Vagina (tissue), 2 donors: ENCODE measurements around the gene FAM120A. TPM values are rescaled to one million over a fixed set of nuclear protein-coding genes. Genes with fewer than 3 reads are reported as not detected.

Experiments used
- DNase-seq, 2 donors: peaks; one replicate each; pipeline ENCODE4 v3.0.0-alpha.2; 2017; ENCODE audit errors: extremely low spot score in 2 of 2
- H3K27ac ChIP-seq: fragments of 200-600 bp; sonication (generic); one replicate; pipeline ENCODE4 v1.5.1; 2019
- H3K27me3 ChIP-seq: fragments of 200-600 bp; sonication (generic); one replicate; pipeline ENCODE4 v1.5.1; 2019
- H3K36me3 ChIP-seq, 2 donors: fragments of 200-600 bp; sonication (generic); one replicate each; pipeline ENCODE4 v1.5.1; 2017 to 2019
- H3K4me1 ChIP-seq: fragments of 200-600 bp; sonication (generic); one replicate; pipeline ENCODE4 v1.5.1; 2019
- H3K4me3 ChIP-seq, 2 donors: fragments of 200-600 bp; sonication (generic); 1 replicate in 1 of 2; 2 replicates in 1 of 2; pipeline ENCODE4 v1.5.1; 2016 to 2019
- H3K9me3 ChIP-seq: fragments of 200-600 bp; sonication (generic); one replicate; pipeline ENCODE4 v1.5.1; 2019
- CTCF ChIP-seq, 3 experiments: fragments of 450-650 bp in 2 of 3; fragments of 200-600 bp in 1 of 3; sonication (generic) in 1 of 3; IDR thresholded peaks; one replicate each; pipeline ENCODE4 v1.5.1; 2017 to 2019; ENCODE audit warnings: antibody characterized with exemption in 3 of 3, mild to moderate bottlenecking in 2 of 3, moderate library complexity in 2 of 3
- POLR2A ChIP-seq, 2 donors: fragments of 450-650 bp; IDR thresholded peaks; one replicate each; pipeline ENCODE4 v1.6.1; 2017; ENCODE audit warnings: antibody characterized with exemption in 2 of 2, mild to moderate bottlenecking in 2 of 2, moderate library complexity in 2 of 2
- POLR2AphosphoS5 ChIP-seq, 2 donors: sonication (generic); formaldehyde crosslinking; IDR thresholded peaks; one replicate each; pipeline ENCODE4 v1.9.0; 2017; ENCODE audit warnings: antibody characterized with exemption in 2 of 2, mild to moderate bottlenecking in 2 of 2, low read depth in 1 of 2; ENCODE audit not compliant: insufficient read depth in 1 of 2
- intact Hi-C: fragments of 100-400 bp; cut with DNase I; formaldehyde crosslinking; loops from one replicate; pipeline ENCODE4 v1.15.1; 2023
- total RNA-seq: library from RNA; depleted of rRNA; stranded (reverse); fragments of >200 nt; gene quantifications from one replicate; pipeline ENCODE4 v1.2.3, GENCODE V29; 2016

The FAM120A gene
- total RNA-seq, 1 donor from 2014 or later = 98.2 TPM

- no peaks in the 10 kb centered on the region for H3K27me3 ChIP-seq
- intact Hi-C loops = no loop called here
- no peaks in the 10 kb centered on the region for H3K36me3 ChIP-seq
- peak; percentile 31 to 62 for DNase-seq
- H3K4me1 ChIP-seq = peaks cover 54% of the 10 kb centered on the region
- no peak for TF ChIP-seq POLR2A (IDR thresholded peaks at IDR 0.05)
- no peak for TF ChIP-seq CTCF (IDR thresholded peaks at IDR 0.05)
- TF ChIP-seq POLR2AphosphoS5 (IDR thresholded peaks at IDR 0.05; ENCODE audit: insufficient read depth in 1 of 2, low read depth in 1 of 2) = no peak
- H3K9me3 ChIP-seq = no peaks in the 10 kb centered on the region
- no peak overlapping the region for H3K27ac ChIP-seq
- no peak overlapping the region for H3K4me3 ChIP-seq
These were observed 149.6 kb downstream of the FAM120A start for GRCh38 chr9:93601063-93601462.

- Histone ChIP-seq H3K27ac (no peak overlapping the region), H3K4me3 (no peak overlapping the region), H3K9me3 (no peaks in the 10 kb centered on the region), H3K4me1 (peaks cover 54% of the 10 kb centered on the region), H3K27me3 (no peaks in the 10 kb centered on the region), H3K36me3 (no peaks in the 10 kb centered on the region)
- intact Hi-C loops = no loop called here
- TF ChIP-seq CTCF (IDR thresholded peaks at IDR 0.05) = no peak
- TF ChIP-seq POLR2AphosphoS5 (IDR thresholded peaks at IDR 0.05; ENCODE audit: insufficient read depth in 1 of 2, low read depth in 1 of 2) = no peak
- TF ChIP-seq POLR2A (IDR thresholded peaks at IDR 0.05) = no peak
- peak in 1 of 2 donors; percentile 56 for DNase-seq
These were observed 150.2 kb downstream of the FAM120A start for GRCh38 chr9:93601666-93602065.

GRCh38 chr9:93603011-93603410 lies 151.5 kb downstream of the FAM120A start:
- TF ChIP-seq CTCF (IDR thresholded peaks at IDR 0.05) (no peak), POLR2AphosphoS5 (IDR thresholded peaks at IDR 0.05; ENCODE audit: insufficient read depth in 1 of 2, low read depth in 1 of 2) (no peak), POLR2A (IDR thresholded peaks at IDR 0.05) (no peak)
- DNase-seq = peak; percentile 64 to 70
- Histone ChIP-seq H3K27me3 (no peaks in the 10 kb centered on the region), H3K27ac (no peak overlapping the region), H3K4me1 (peaks cover 44% of the 10 kb centered on the region), H3K9me3 (no peaks in the 10 kb centered on the region), H3K36me3 (no peaks in the 10 kb centered on the region), H3K4me3 (no peak overlapping the region)
- intact Hi-C loops = no loop called here

GRCh38 chr9:93603906-93604326 lies 152.4 kb downstream of the FAM120A start:
- H3K4me3 ChIP-seq = no peak overlapping the region
- no peaks in the 10 kb centered on the region for H3K36me3 ChIP-seq
- no peaks in the 10 kb centered on the region for H3K27me3 ChIP-seq
- H3K9me3 ChIP-seq = no peaks in the 10 kb centered on the region
- peak; percentile 37 to 64 for DNase-seq
- intact Hi-C loops = no loop called here
- TF ChIP-seq POLR2A (IDR thresholded peaks at IDR 0.05) = no peak
- TF ChIP-seq CTCF (IDR thresholded peaks at IDR 0.05) = no peak
- TF ChIP-seq POLR2AphosphoS5 (IDR thresholded peaks at IDR 0.05; ENCODE audit: insufficient read depth in 1 of 2, low read depth in 1 of 2) = no peak
- no peak overlapping the region for H3K27ac ChIP-seq
- peaks cover 35% of the 10 kb centered on the region for H3K4me1 ChIP-seq

- Histone ChIP-seq H3K9me3 (no peaks in the 10 kb centered on the region), H3K4me3 (no peak overlapping the region)
- TF ChIP-seq POLR2A (IDR thresholded peaks at IDR 0.05) (no peak), POLR2AphosphoS5 (IDR thresholded peaks at IDR 0.05; ENCODE audit: insufficient read depth in 1 of 2, low read depth in 1 of 2) (no peak), CTCF (IDR thresholded peaks at IDR 0.05) (no peak)
These were observed 154.7 kb downstream of the FAM120A start for GRCh38 chr9:93606187-93606586.

More at GRCh38 chr9:93606187-93606586, 154.7 kb downstream of the FAM120A start:
- Histone ChIP-seq H3K27me3 (no peaks in the 10 kb centered on the region), H3K27ac (no peak overlapping the region), H3K4me1 (peaks cover 13% of the 10 kb centered on the region), H3K36me3 (no peaks in the 10 kb centered on the region)
- intact Hi-C loops = no loop called here
- no peak for DNase-seq
